HepG2 (cell line): ENCODE results near the gene PLXDC2. TPM values are rescaled to one million over a fixed set of nuclear protein-coding genes. Genes with fewer than 3 reads are reported as not detected.

ENCODE experiments used
- ATAC-seq: fragments of 200-7000 bp; cut with Tn5 transposase; 3 replicates; pipeline ENCODE4 v1.9.1; 2020; ENCODE audit warnings: mild to moderate bottlenecking, moderate library complexity
- BruUV-seq: library from RNA; stranded (reverse); fragments of 400-500 nt; replicated peaks from 2 replicates; lab custom pipeline; 2021; lab: Mats Ljungman, UMichigan
- CTCF ChIA-PET: fragments of 300-600 bp; formaldehyde crosslinking; extraction: SDS; loops from one replicate; lab custom pipeline; 2021; ENCODE audit warnings: low total read pairs, inconsistent platforms, low intra/inter-chr PET ratio; lab: Yijun Ruan, JAX
- POLR2A ChIA-PET: fragments of 350-600 bp; sonication (Branson Sonifier 250); formaldehyde crosslinking; loops from one replicate; lab custom pipeline; 2020; ENCODE audit warnings: antibody characterized with exemption, inconsistent platforms; lab: Yijun Ruan, JAX
- DNase-seq: peaks from one replicate; pipeline ENCODE4 v3.0.0-alpha.2; 2015; ENCODE audit warnings: low spot score
- FAIRE-seq: peaks from 3 replicates; lab custom pipeline; 2011; peaks lifted over from hg19 to GRCh38; lab: Jason Lieb, UNC
- H2AFZ ChIP-seq: one replicate; pipeline ENCODE4 v1.6.1; 2011; ENCODE audit warnings: low read length, inconsistent platforms
- H3K27ac ChIP-seq: fragments of 300-600 bp; 3 replicates; pipeline ENCODE4 v1.8.0; 2011; ENCODE audit warnings: mixed run types, mild to moderate bottlenecking, mixed read lengths, low read length, inconsistent platforms; ENCODE audit not compliant: insufficient read depth; ENCODE audit errors: extremely low read length
- H3K27me3 ChIP-seq, 2 experiments: fragments of 200-600 bp in 1 of 2; 2 replicates in 1 of 2; 3 replicates in 1 of 2; pipeline versions ENCODE4 v1.6.0 to v1.8.0; 2011; ENCODE audit warnings: low read length in 2 of 2, mild to moderate bottlenecking in 2 of 2, moderate library complexity in 2 of 2, inconsistent platforms in 1 of 2; ENCODE audit not compliant: insufficient read depth in 2 of 2, control insufficient read depth in 1 of 2
- H3K36me3 ChIP-seq, 2 experiments: fragments of 200-600 bp in 1 of 2; replicated peaks in 1 of 2; 2 replicates in 1 of 2; 3 replicates in 1 of 2; pipeline versions ENCODE4 v1.5.1 to v1.8.0; 2011; ENCODE audit warnings: low read length in 2 of 2, inconsistent platforms in 1 of 2; ENCODE audit not compliant: insufficient read depth in 2 of 2, control insufficient read depth in 1 of 2
- H3K4me1 ChIP-seq: 2 replicates; pipeline ENCODE4 v1.5.1; 2012; ENCODE audit warnings: low read length, inconsistent platforms; ENCODE audit not compliant: insufficient read depth
- H3K4me2 ChIP-seq: 2 replicates; pipeline ENCODE4 v1.6.0; 2011; ENCODE audit warnings: low read depth, low read length, inconsistent platforms
- H3K4me3 ChIP-seq, 3 experiments: fragments of 200-600 bp in 1 of 3; sonication (generic), shearing (Covaris generic) in 1 of 3; replicated peaks in 1 of 3; 2 replicates each; pipeline ENCODE4 v1.5.1; 2011 to 2016; ENCODE audit warnings: low read length in 3 of 3, inconsistent platforms in 2 of 3, low read depth in 2 of 3, mild to moderate bottlenecking in 2 of 3, control low read depth in 1 of 3, mixed read lengths in 1 of 3; ENCODE audit not compliant: insufficient read depth in 1 of 3
- H3K79me2 ChIP-seq: one replicate; pipeline ENCODE4 v1.6.1; 2011; ENCODE audit warnings: low read length, inconsistent platforms; ENCODE audit not compliant: insufficient read depth
- H3K9ac ChIP-seq: 2 replicates; pipeline ENCODE4 v1.6.0; 2011; ENCODE audit warnings: mild to moderate bottlenecking, low read depth, low read length, inconsistent platforms; ENCODE audit not compliant: insufficient read depth
- H3K9me3 ChIP-seq: 2 replicates; pipeline ENCODE4 v1.5.1; 2012; ENCODE audit warnings: mild to moderate bottlenecking, low read length
- H4K20me1 ChIP-seq: 2 replicates; pipeline ENCODE4 v1.6.0; 2011; ENCODE audit warnings: inconsistent platforms, mild to moderate bottlenecking, low read length, moderate library complexity; ENCODE audit not compliant: insufficient read depth
- CAMTA2 ChIP-seq: sonication (generic); formaldehyde crosslinking; IDR thresholded peaks from 2 replicates; pipeline ENCODE4 v1.4.0; 2020; ENCODE audit warnings: mild to moderate bottlenecking, missing genetic modification reagents, borderline replicate concordance
- CHD4 ChIP-seq: fragments of 200-600 bp; sonication (generic); IDR thresholded peaks from 2 replicates; pipeline ENCODE4 v1.7.0; 2017; ENCODE audit warnings: mild to moderate bottlenecking, low read length, borderline replicate concordance
- HDAC1 ChIP-seq: sonication (generic); formaldehyde crosslinking; IDR thresholded peaks from 2 replicates; pipeline ENCODE4 v1.5.1; 2020; ENCODE audit warnings: mild to moderate bottlenecking, missing genetic modification reagents
- IKZF1 ChIP-seq: fragments of 450-650 bp; IDR thresholded peaks from 2 replicates; pipeline ENCODE4 v1.7.1; 2016
- MAZ ChIP-seq, 2 experiments: sonication (generic) in 1 of 2; formaldehyde crosslinking in 1 of 2; IDR thresholded peaks; 2 replicates each; pipeline versions ENCODE4 v1.5.0 to v1.6.1; 2012 to 2020; ENCODE audit warnings: low read depth in 2 of 2, mild to moderate bottlenecking in 2 of 2, borderline replicate concordance in 1 of 2, improper control_type of control experiment in 1 of 2, low read length in 1 of 2, missing genetic modification reagents in 1 of 2, moderate library complexity in 1 of 2
- SIX4 ChIP-seq: sonication (generic); formaldehyde crosslinking; IDR thresholded peaks from 2 replicates; pipeline ENCODE4 v1.4.0; 2020; ENCODE audit warnings: missing genetic modification reagents
- SNRNP70 ChIP-seq: fragments of 200-400 bp; formaldehyde crosslinking; IDR thresholded peaks from 2 replicates; pipeline ENCODE4 v1.6.1; 2017; ENCODE audit warnings: mild to moderate bottlenecking, low read depth, low read length, moderate library complexity
- ZBTB42 ChIP-seq: sonication (generic); formaldehyde crosslinking; IDR thresholded peaks from 2 replicates; pipeline ENCODE4 v1.5.0; 2020; ENCODE audit warnings: mild to moderate bottlenecking, missing genetic modification reagents
- ZNF260 ChIP-seq: sonication (generic); formaldehyde crosslinking; IDR thresholded peaks from 2 replicates; pipeline ENCODE4 v1.4.0; 2020; ENCODE audit warnings: missing genetic modification reagents, low read depth, mild to moderate bottlenecking, borderline replicate concordance
- ZNF850 ChIP-seq: sonication (generic); formaldehyde crosslinking; conservative IDR thresholded peaks from 2 replicates; pipeline ENCODE4 v1.9.0; 2021; ENCODE audit warnings: mild to moderate bottlenecking, missing genetic modification reagents
- ZSCAN12 ChIP-seq: sonication (generic); formaldehyde crosslinking; IDR thresholded peaks from 2 replicates; pipeline ENCODE4 v1.9.0; 2021; ENCODE audit warnings: mild to moderate bottlenecking, missing genetic modification reagents
- WGBS: methylation state at CpG from one replicate; pipeline ENCODE4 v1.1.6; 2017; ENCODE audit warnings: low lambda C conversion rate; 5-methylcytosine and 5-hydroxymethylcytosine counted together
- in situ Hi-C: cut with HindIII; loops from 2 replicates; pipeline ENCODE4 v1.10.0; 2017; ENCODE audit warnings: low pct_unique_long_range_greater_than_20kb; ENCODE audit not compliant: extremely low pct_ligation_motif_present
- intact Hi-C: fragments of 100-400 bp; cut with micrococcal nuclease; formaldehyde crosslinking; loops from one replicate; pipeline ENCODE4 v1.10.0; 2022; ENCODE audit not compliant: unreplicated experiment
- polyA plus RNA-seq, 8 experiments: library from polyadenylated mRNA; depleted of rRNA in 3 of 8; stranded (reverse) in 7 of 8; unstranded in 1 of 8; fragments of >200 nt; fragmentation: Illumina TruSeq in 4 of 8; extraction: Trizol in 4 of 8; gene quantifications; 2 replicates each; pipeline versions ENCODE4 v1.2.1 to v1.2.3, GENCODE V29; 2011 to 2016; ENCODE audit warnings: low read depth in 4 of 8, missing spikeins in 1 of 8, mixed read lengths in 1 of 8; ENCODE audit not compliant: insufficient read depth in 1 of 8
- total RNA-seq, 5 experiments: library from RNA; depleted of rRNA; stranded (reverse); fragments of >200 nt; fragmentation: Illumina TruSeq; extraction: Trizol; gene quantifications; 2 replicates each; pipeline ENCODE4 v1.2.3, GENCODE V29; 2016; ENCODE audit warnings: low read depth in 1 of 5
- TF ChIP-seq, protein P1 (sequence below), 2 experiments: IDR thresholded peaks; 2 replicates each; pipeline ENCODE4 v1.6.1; 2011 to 2012; ENCODE audit warnings: low read length in 2 of 2, borderline replicate concordance in 1 of 2, low read depth in 1 of 2, mild to moderate bottlenecking in 1 of 2, moderate library complexity in 1 of 2
- TF ChIP-seq, protein P2 (sequence below): IDR thresholded peaks from 2 replicates; pipeline ENCODE4 v1.6.1; 2016; ENCODE audit warnings: missing biosample characterization, missing genetic modification reagents, low read depth

Gene PLXDC2
- total and polyA plus RNA-seq, 2 of the 13 experiments (the other 11 are each of a cell fraction or from before 2014, with no cell fraction given): 2.1 to 2.4 TPM

DNA sequence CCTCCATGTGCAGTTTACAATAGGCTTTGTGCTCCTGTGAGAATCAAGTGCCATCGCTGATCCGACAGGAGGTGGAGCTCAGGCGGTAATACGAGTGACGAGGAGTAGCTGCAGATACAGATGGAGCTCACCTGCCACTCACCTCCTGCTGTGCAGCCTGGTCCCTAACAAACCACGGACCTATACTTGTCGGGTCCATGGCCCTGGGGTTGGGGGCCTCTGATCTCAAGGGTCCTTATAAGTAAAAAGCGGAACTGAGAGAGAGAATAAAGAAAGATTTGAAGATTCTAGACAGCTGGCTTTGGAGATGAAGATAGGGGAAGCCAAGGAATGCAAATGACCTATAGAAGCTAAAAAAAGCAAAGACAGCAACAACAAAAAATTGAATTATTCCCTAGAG lies 130.6 kb downstream of the PLXDC2 start:
- Histone ChIP-seq H3K36me3 (no peaks in the 10 kb centered on the region), H3K79me2 (no peaks in the 10 kb centered on the region), H3K27ac (no peak overlapping the region), H3K9ac (no peak overlapping the region), H3K27me3 (no peaks in the 10 kb centered on the region), H3K4me3 (no peak overlapping the region), H2AFZ (no peak overlapping the region)
- ATAC-seq (no peak), DNase-seq (no peak), FAIRE-seq (no peak)
- in situ Hi-C loops: no loop called here
- TF ChIP-seq CHD4 (no peak), ZSCAN12 (CRISPR knock-in tag) (no peak), ZNF850 (CRISPR knock-in tag) (no peak)
- TF ChIP-seq, all 625 proteins: peak for 0
- ChIA-PET POLR2A (no interaction called here), CTCF (no interaction called here)
- 61% methylated on average over 8 of the region's 8 CpGs for WGBS
- intact Hi-C loops: no loop called here
- H3K4me2 ChIP-seq: no peak overlapping the region
- H3K9me3 ChIP-seq: no peaks in the 10 kb centered on the region
- no peaks in the 10 kb centered on the region for H3K4me1 ChIP-seq
- BruUV-seq: no TSS peak
- no peaks in the 10 kb centered on the region for H4K20me1 ChIP-seq

DNA sequence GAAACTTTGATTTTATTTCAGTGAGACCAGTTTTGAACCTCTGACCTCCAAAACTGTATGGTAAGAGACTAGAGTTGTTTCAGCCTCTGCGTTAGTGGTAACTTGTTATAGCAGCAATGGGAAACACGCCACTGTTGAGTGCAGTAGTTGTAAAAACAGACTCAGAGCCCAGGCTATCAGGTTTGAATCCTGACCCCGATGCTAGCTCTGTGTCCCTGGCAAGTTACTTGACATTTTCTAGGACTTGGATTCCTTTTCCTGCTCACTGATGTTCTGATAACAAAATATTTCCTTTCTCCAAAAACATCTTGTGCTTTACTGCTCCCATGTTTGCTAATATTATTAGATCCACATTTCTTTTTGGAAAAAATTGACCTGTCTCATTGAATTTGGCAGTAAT lies 131.0 kb downstream of the PLXDC2 start:
- BruUV-seq: no TSS peak
- POLR2A ChIA-PET: no interaction called here
- CTCF ChIA-PET: no interaction called here
- FAIRE-seq (no peak), DNase-seq (no peak), ATAC-seq (no peak)
- H3K36me3 ChIP-seq: no peaks in the 10 kb centered on the region
- no peaks in the 10 kb centered on the region for H3K27me3 ChIP-seq
- H3K4me3 ChIP-seq: no peak overlapping the region
- no peaks in the 10 kb centered on the region for H3K79me2 ChIP-seq
- H3K27ac ChIP-seq: no peak overlapping the region
- 23% methylated on average over 3 of the region's 3 CpGs for WGBS
- intact Hi-C loops: no loop called here
- H3K4me1 ChIP-seq: no peaks in the 10 kb centered on the region
- H3K4me2 ChIP-seq: no peak overlapping the region
- no peak overlapping the region for H2AFZ ChIP-seq
- in situ Hi-C loops: no loop called here
- no peaks in the 10 kb centered on the region for H3K9me3 ChIP-seq
- H3K9ac ChIP-seq: no peak overlapping the region
- no peaks in the 10 kb centered on the region for H4K20me1 ChIP-seq
- TF ChIP-seq ZNF260 (CRISPR knock-in tag) (no peak), IKZF1 (no peak), ZBTB42 (CRISPR knock-in tag) (no peak), SNRNP70 (no peak), HDAC1 (no peak), MAZ (IDR thresholded peaks at IDR 0.05; ENCODE audit: borderline replicate concordance, low read depth, low read length) (no peak), MAZ (CRISPR knock-in tag; IDR thresholded peaks at IDR 0.05; ENCODE audit: low read depth) (no peak), CAMTA2 (CRISPR knock-in tag) (no peak), SIX4 (no peak)
- TF ChIP-seq, protein P1, sequence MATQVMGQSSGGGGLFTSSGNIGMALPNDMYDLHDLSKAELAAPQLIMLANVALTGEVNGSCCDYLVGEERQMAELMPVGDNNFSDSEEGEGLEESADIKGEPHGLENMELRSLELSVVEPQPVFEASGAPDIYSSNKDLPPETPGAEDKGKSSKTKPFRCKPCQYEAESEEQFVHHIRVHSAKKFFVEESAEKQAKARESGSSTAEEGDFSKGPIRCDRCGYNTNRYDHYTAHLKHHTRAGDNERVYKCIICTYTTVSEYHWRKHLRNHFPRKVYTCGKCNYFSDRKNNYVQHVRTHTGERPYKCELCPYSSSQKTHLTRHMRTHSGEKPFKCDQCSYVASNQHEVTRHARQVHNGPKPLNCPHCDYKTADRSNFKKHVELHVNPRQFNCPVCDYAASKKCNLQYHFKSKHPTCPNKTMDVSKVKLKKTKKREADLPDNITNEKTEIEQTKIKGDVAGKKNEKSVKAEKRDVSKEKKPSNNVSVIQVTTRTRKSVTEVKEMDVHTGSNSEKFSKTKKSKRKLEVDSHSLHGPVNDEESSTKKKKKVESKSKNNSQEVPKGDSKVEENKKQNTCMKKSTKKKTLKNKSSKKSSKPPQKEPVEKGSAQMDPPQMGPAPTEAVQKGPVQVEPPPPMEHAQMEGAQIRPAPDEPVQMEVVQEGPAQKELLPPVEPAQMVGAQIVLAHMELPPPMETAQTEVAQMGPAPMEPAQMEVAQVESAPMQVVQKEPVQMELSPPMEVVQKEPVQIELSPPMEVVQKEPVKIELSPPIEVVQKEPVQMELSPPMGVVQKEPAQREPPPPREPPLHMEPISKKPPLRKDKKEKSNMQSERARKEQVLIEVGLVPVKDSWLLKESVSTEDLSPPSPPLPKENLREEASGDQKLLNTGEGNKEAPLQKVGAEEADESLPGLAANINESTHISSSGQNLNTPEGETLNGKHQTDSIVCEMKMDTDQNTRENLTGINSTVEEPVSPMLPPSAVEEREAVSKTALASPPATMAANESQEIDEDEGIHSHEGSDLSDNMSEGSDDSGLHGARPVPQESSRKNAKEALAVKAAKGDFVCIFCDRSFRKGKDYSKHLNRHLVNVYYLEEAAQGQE (IDR thresholded peaks at IDR 0.05; ENCODE audit: borderline replicate concordance in 1 of 2, low read depth in 1 of 2, low read length in 2 of 2): no peak
- TF ChIP-seq, protein P2, sequence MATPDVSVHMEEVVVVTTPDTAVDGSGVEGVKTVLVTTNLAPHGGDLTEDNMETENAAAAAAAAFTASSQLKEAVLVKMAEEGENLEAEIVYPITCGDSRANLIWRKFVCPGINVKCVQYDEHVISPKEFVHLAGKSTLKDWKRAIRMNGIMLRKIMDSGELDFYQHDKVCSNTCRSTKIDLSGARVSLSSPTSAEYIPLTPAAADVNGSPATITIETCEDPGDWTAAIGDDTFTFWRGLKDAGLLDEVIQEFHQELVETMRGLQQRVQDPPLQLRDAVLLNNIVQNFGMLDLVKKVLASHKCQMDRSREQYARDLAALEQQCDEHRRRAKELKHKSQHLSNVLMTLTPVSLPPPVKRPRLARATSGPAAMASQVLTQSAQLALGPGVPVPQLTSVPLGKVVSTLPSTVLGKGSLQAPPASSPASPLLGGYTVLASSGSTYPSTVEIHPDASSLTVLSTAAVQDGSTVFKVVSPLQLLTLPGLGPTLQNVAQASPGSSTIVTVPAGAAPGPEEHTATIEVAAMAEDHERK (CRISPR knock-in tag): no peak
